GM13976 (cell line): ENCODE measurements around the gene NUDT12.

Experiments used
- DNase-seq: peaks from one replicate; pipeline ENCODE4 v3.0.0; 2012; ENCODE audit warnings: low spot score
- in situ Hi-C: fragments of 300-500 bp; cut with MboI; formaldehyde crosslinking; loops from one replicate; pipeline ENCODE4 v1.12.0; 2022; ENCODE audit warnings: low sequenced_read_pairs, mixed read lengths, inconsistent platforms; ENCODE audit not compliant: unreplicated experiment
- TF ChIP-seq, protein P1 (sequence below): IDR thresholded peaks from 2 replicates; pipeline ENCODE4 v1.5.1; 2012; ENCODE audit warnings: borderline replicate concordance, mild to moderate bottlenecking; ENCODE audit not compliant: insufficient read depth; ENCODE audit errors: extremely low read depth, missing control alignments, control extremely low read depth

Gene NUDT12

DNA sequence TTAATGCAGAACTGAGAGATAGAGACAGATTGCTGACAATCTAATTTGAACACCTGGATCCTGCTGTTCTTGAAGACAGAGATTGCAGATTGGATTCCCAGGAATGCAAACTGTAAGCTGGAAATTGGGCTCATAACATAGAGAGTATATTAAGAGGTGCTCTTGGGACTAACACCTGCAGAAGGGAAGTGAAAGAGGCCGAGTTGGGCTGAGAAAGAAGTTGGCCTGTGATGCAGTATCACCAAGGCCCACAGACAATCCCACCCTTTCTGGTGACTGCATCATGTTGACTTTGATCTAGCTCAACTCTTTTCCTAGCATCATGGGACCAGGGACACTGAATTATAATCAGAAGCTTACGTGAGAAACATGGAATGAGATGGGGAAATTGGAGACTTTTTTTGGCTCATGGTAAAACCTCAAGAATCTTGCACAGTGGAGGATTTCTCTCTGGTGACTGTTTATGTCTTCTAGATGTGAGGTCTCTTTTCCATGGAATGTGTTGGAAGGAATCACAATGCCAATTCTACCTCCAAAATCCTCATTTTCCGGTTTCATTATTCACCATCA lies 36.5 kb upstream of the NUDT12 start:
- TF ChIP-seq, protein P1, sequence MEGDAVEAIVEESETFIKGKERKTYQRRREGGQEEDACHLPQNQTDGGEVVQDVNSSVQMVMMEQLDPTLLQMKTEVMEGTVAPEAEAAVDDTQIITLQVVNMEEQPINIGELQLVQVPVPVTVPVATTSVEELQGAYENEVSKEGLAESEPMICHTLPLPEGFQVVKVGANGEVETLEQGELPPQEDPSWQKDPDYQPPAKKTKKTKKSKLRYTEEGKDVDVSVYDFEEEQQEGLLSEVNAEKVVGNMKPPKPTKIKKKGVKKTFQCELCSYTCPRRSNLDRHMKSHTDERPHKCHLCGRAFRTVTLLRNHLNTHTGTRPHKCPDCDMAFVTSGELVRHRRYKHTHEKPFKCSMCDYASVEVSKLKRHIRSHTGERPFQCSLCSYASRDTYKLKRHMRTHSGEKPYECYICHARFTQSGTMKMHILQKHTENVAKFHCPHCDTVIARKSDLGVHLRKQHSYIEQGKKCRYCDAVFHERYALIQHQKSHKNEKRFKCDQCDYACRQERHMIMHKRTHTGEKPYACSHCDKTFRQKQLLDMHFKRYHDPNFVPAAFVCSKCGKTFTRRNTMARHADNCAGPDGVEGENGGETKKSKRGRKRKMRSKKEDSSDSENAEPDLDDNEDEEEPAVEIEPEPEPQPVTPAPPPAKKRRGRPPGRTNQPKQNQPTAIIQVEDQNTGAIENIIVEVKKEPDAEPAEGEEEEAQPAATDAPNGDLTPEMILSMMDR, result no peak
- in situ Hi-C loops, result no loop called here
- DNase-seq, result no peak

DNA sequence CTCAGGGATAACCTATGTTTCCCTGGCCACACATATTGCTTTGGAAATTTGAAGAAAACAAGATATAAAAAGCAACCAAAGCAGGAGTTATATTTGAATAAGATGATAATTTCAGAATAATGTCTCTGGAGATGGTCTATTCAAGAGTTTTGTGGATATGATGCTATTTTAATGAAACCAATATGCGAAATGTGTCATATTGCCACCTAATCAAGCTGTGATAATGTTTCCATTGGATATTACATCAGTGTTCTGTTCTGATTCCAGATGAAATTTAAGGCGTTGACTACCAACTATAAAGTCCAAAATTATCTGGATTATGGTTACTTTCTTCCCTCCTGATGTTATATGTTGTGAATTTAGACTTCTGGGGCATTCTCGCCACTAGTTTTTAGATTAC lies 27.6 kb upstream of the NUDT12 start:
- TF ChIP-seq, protein P1, result no peak
- no peak for DNase-seq
- in situ Hi-C loops, result no loop called here

DNA sequence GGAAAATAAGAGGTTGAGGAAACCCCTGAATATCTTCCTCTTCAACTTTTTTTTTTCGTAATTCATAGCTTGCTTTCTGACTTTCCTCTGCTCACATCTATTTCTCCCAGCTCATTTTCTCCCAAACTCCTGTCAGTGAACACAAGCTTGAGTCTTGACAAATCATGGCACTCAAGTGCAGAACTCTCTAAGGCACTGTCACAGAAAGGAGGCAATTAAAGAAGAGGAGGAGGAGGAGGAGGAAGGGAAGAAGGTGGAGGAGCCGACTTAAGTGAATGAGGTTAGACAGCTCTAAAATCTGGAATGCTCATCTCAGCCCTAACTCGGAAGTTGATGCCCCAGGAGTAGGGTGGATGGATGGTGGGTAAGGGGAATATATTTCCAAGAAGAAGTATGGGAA lies 27.2 kb upstream of the NUDT12 start:
- TF ChIP-seq, protein P1, result no peak
- DNase-seq, result no peak
- in situ Hi-C loops, result no loop called here

DNA sequence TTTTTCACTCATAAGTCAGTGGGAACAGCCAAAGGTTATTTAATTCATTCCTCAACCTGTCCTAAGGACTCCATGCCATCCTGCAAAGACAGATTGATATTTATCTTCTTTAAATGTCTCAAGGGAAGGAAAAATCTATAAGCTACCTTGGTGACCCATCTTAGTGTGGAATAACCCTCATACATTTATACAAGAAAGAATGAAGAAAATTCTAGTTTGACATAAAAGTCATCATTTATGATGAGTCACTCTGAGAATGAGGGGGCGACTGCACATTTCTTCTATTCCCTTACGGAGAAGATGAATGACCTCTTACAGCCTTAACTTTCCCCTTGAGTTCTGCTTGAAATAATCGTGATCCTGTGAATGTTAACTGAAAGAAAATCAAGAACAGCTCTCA lies 26.8 kb upstream of the NUDT12 start:
- TF ChIP-seq, protein P1, result no peak
- in situ Hi-C loops, result no loop called here
- DNase-seq, result no peak

DNA sequence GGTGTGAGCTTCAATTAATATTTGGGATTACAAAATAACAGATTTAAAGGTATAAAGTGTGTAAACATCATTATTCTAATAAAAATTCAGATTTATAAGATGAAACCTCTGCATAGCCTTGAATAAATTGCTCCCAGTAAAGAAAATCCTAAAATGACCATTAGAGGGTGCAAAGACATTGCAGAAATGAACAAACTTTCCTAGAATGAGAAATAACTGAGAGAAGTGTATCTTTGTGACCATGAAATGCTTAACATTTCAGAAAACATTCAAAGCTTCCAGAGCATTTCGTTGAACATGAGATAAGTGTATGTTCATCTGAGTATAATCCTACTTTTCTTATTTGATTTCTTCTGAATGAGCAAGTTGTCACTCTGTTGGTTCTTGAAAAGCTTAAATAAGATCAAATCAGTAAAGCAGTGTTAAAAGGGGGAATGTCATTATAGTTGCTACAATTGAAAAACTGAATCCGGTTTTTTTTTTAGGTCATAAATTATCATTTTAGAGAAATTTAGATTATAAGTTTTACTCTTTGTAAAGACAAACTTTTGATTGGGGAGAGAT lies 24.7 kb upstream of the NUDT12 start:
- in situ Hi-C loops, result no loop called here
- TF ChIP-seq, protein P1, result no peak
- DNase-seq, result peak; percentile 14

DNA sequence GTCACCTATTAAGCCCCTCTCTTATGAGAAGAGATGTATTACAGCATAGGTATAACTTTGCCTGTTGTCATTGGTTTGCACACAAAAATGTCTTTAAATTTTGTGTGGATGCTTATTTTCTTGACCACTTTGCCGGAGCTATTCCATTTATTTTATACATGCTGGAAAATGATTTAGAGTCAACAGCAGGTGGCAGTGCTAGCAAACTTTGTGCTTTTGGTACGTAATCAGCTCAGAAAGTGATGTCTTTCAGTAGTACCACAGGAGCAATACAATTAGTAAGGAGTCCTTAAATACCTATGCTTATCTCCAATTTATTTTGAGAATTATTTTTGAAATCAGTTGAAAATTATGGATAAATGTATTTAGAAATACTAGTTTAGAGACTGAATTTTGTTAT lies 19.8 kb upstream of the NUDT12 start:
- in situ Hi-C loops, result no loop called here
- TF ChIP-seq, protein P1, result peak; percentile 30
- DNase-seq, result peak; percentile 13
